Heart left ventricle (tissue), 13 donors: ENCODE data around the gene SELP.

Source experiments
- CTCF ChIP-seq, 12 donors: fragments of 200-600 bp; sonication (generic) in 4 of 12; IDR thresholded peaks; one replicate each; pipeline versions ENCODE4 v1.5.0 to v1.8.0; 2018 to 2022; ENCODE audit warnings: antibody characterized with exemption in 12 of 12, mild to moderate bottlenecking in 5 of 12
- POLR2A ChIP-seq, 2 donors: fragments of 450-650 bp; IDR thresholded peaks; one replicate each; pipeline ENCODE4 v1.6.1; 2017; ENCODE audit warnings: antibody characterized with exemption in 2 of 2, mild to moderate bottlenecking in 2 of 2, moderate library complexity in 2 of 2
- donor health status: ischemic (EF 13 %, LVEDD 7.1; RV severe dilation, severe dysfunction).
- donor health status: DM: no; HTN: yes; CAD: no.
- donor health status: DM: no; HTN: no; CAD: no.
- donor health status: ischemic (EF 25% LVEDD 6.9; RV normal size, moderate dysfunction).
- donor health status: ischemic (EF 25% LVEDD 5.7; RV mildly dilated, moderate dysfunction).
- donor health status: ischemic (EF 35%, LVEDD 5.7; RV mildly dilated, moderate dysfunction).
- donor health status: nonischemic (EF 11% LVEDD 7.7; RV severe dilation, severe dysfunction).
- donor health status: DM: yes; HTN: yes; CAD: no.
- donor health status: PGD.
- donor health status: ischemic (EF 29% LVEDD 5.4; RV normal size, mild dysfunction).
- donor health status: nonischemic (EF 23%, LVEDD 6.1; RV moderate dilation, normal function).

- no peak for TF ChIP-seq CTCF (IDR thresholded peaks at IDR 0.05)
- TF ChIP-seq POLR2A (IDR thresholded peaks at IDR 0.05): no peak
Observed at GRCh38 chr1:169568497-169568896, 61.4 kb downstream of the SELP start.
